HepG2 (cell line): Measurements from ENCODE around the gene ITIH2. TPM values are rescaled to one million over a fixed set of nuclear protein-coding genes. Genes with fewer than 3 reads are reported as not detected.
A peak's percentile ranks its signal among the peaks of the same experiment; 100 is the strongest.

ENCODE experiments used
- CREB1 ChIP-seq, 2 experiments: fragments of 450-650 bp in 1 of 2; IDR thresholded peaks; 2 replicates each; pipeline ENCODE4 v1.6.1; 2016 to 2017; ENCODE audit warnings: control low read depth in 1 of 2, mild to moderate bottlenecking in 1 of 2, missing compliant biosample characterization in 1 of 2, missing genetic modification characterization in 1 of 2
- CSRNP2 ChIP-seq: sonication (generic); formaldehyde crosslinking; conservative IDR thresholded peaks from 2 replicates; pipeline ENCODE4 v1.8.0; 2022; ENCODE audit warnings: low read depth, missing genetic modification reagents
- DBP ChIP-seq: sonication (generic); formaldehyde crosslinking; IDR thresholded peaks from 2 replicates; pipeline ENCODE4 v1.4.0; 2020; ENCODE audit warnings: missing genetic modification reagents; ENCODE audit errors: not compliant biosample characterization
- E2F1 ChIP-seq: sonication (generic); formaldehyde crosslinking; IDR thresholded peaks from 2 replicates; pipeline ENCODE4 v1.5.0; 2020; ENCODE audit warnings: missing genetic modification reagents
- EEA1 ChIP-seq: sonication (generic); formaldehyde crosslinking; IDR thresholded peaks from 2 replicates; pipeline ENCODE4 v1.5.1; 2020; ENCODE audit warnings: mild to moderate bottlenecking, missing genetic modification reagents, borderline replicate concordance
- JDP2 ChIP-seq: sonication (generic); formaldehyde crosslinking; IDR thresholded peaks from 2 replicates; pipeline ENCODE4 v1.8.1; 2022; ENCODE audit warnings: missing genetic modification reagents, borderline replicate concordance
- KAT8 ChIP-seq: IDR thresholded peaks from 2 replicates; pipeline ENCODE4 v1.6.1; 2016; ENCODE audit warnings: missing genetic modification reagents, missing compliant biosample characterization
- NONO ChIP-seq, 2 experiments: fragments of 450-650 bp in 1 of 2; sonication (generic) in 1 of 2; formaldehyde crosslinking in 1 of 2; IDR thresholded peaks in 1 of 2; conservative IDR thresholded peaks in 1 of 2; 2 replicates each; pipeline versions ENCODE4 v1.6.1 to v1.8.0; 2017 to 2022; ENCODE audit warnings: mild to moderate bottlenecking in 1 of 2, missing genetic modification reagents in 1 of 2, moderate library complexity in 1 of 2
- RCOR2 ChIP-seq: IDR thresholded peaks from 2 replicates; pipeline ENCODE4 v1.6.1; 2016; ENCODE audit warnings: missing biosample characterization, missing genetic modification reagents
- REST ChIP-seq, 2 experiments: IDR thresholded peaks; 2 replicates each; pipeline ENCODE4 v1.6.1; 2011 to 2012; ENCODE audit warnings: low read length in 2 of 2, borderline replicate concordance in 1 of 2, low read depth in 1 of 2, mild to moderate bottlenecking in 1 of 2, moderate library complexity in 1 of 2
- RXRA ChIP-seq: sonication (generic); formaldehyde crosslinking; IDR thresholded peaks from 2 replicates; pipeline ENCODE4 v1.5.1; 2020; ENCODE audit warnings: missing genetic modification reagents
- RXRB ChIP-seq: IDR thresholded peaks from 2 replicates; pipeline ENCODE4 v1.6.1; 2016; ENCODE audit warnings: borderline replicate concordance, missing genetic modification reagents, missing compliant biosample characterization
- TRIM22 ChIP-seq: fragments of 450-650 bp; IDR thresholded peaks from 2 replicates; pipeline ENCODE4 v1.6.1; 2017
- ZFX ChIP-seq: sonication (generic); formaldehyde crosslinking; IDR thresholded peaks from 2 replicates; pipeline ENCODE4 v1.4.0; 2020; ENCODE audit warnings: mild to moderate bottlenecking, low read depth, missing genetic modification reagents, moderate library complexity
- ZNF17 ChIP-seq: sonication (generic); formaldehyde crosslinking; IDR thresholded peaks from 2 replicates; pipeline ENCODE4 v1.5.0; 2020; ENCODE audit warnings: mild to moderate bottlenecking, missing genetic modification reagents
- ZNF557 ChIP-seq: sonication (generic); formaldehyde crosslinking; IDR thresholded peaks from 2 replicates; pipeline ENCODE4 v1.4.0; 2020; ENCODE audit warnings: missing genetic modification reagents
- ZNF704 ChIP-seq: sonication (generic); formaldehyde crosslinking; IDR thresholded peaks from 2 replicates; pipeline ENCODE4 v1.8.1; 2023; ENCODE audit warnings: mild to moderate bottlenecking, inconsistent platforms, moderate library complexity, missing genetic modification reagents, borderline replicate concordance
- ZSCAN22 ChIP-seq: sonication (generic); formaldehyde crosslinking; IDR thresholded peaks from 2 replicates; pipeline ENCODE4 v1.4.0; 2020; ENCODE audit warnings: mild to moderate bottlenecking, missing genetic modification reagents
- polyA plus RNA-seq, 8 experiments: library from polyadenylated mRNA; depleted of rRNA in 3 of 8; stranded (reverse) in 7 of 8; unstranded in 1 of 8; fragments of >200 nt; fragmentation: Illumina TruSeq in 4 of 8; extraction: Trizol in 4 of 8; gene quantifications; 2 replicates each; pipeline versions ENCODE4 v1.2.1 to v1.2.3, GENCODE V29; 2011 to 2016; ENCODE audit warnings: low read depth in 4 of 8, missing spikeins in 1 of 8, mixed read lengths in 1 of 8; ENCODE audit not compliant: insufficient read depth in 1 of 8
- total RNA-seq, 5 experiments: library from RNA; depleted of rRNA; stranded (reverse); fragments of >200 nt; fragmentation: Illumina TruSeq; extraction: Trizol; gene quantifications; 2 replicates each; pipeline ENCODE4 v1.2.3, GENCODE V29; 2016; ENCODE audit warnings: low read depth in 1 of 5

The ITIH2 gene
- total and polyA plus RNA-seq, 2 of the 13 experiments (the other 11 are each of a cell fraction or from before 2014, with no cell fraction given): 1,197 to 1,427 TPM

GRCh38 chr10:7787857-7788638, 84.9 kb downstream of the ITIH2 start, which contains the start of the genes ATP5F1C and KIN (continued):
- TF ChIP-seq JDP2 (CRISPR knock-in tag) (no peak), ZNF17 (no peak), RXRA (no peak), NONO (IDR thresholded peaks at IDR 0.05) (no peak), NONO (CRISPR knock-in tag; conservative IDR thresholded peaks at IDR 0.05) (peak; percentile 88; the same call in 1 of the 2 replicates), EEA1 (CRISPR knock-in tag) (no peak), DBP (no peak), KAT8 (CRISPR knock-in tag) (peak; percentile 88), ZSCAN22 (CRISPR knock-in tag) (no peak), REST (IDR thresholded peaks at IDR 0.05; ENCODE audit: borderline replicate concordance in 1 of 2, low read depth in 1 of 2, low read length in 2 of 2) (no peak), ZFX (CRISPR knock-in tag) (peak; percentile 100), RCOR2 (CRISPR knock-in tag) (no peak), ZNF557 (CRISPR knock-in tag) (no peak), CSRNP2 (CRISPR knock-in tag) (no peak), ZNF704 (CRISPR knock-in tag) (peak; percentile 43; the same call in 1 of the 2 replicates), E2F1 (CRISPR knock-in tag) (no peak), TRIM22 (no peak), CREB1 (IDR thresholded peaks at IDR 0.05) (no peak), CREB1 (CRISPR knock-in tag; IDR thresholded peaks at IDR 0.05) (no peak), RXRB (CRISPR knock-in tag) (peak; percentile 10; the same call in 1 of the 2 replicates)
